GM23338 (cell line): Measurements from ENCODE around the gene EXOC4. TPM values are rescaled to one million over a fixed set of nuclear protein-coding genes. Genes with fewer than 3 reads are reported as not detected.

Experiments used
- ATAC-seq: fragments of 200-7000 bp; cut with Tn5 transposase; 3 replicates; pipeline ENCODE4 v1.9.1; 2020
- DNase-seq: peaks from one replicate; pipeline ENCODE4 v3.0.0-alpha.2; 2015; ENCODE audit warnings: low spot score
- H2AFZ ChIP-seq: fragments of 200-600 bp; sonication (generic); 2 replicates; pipeline ENCODE4 v1.8.0; 2016; ENCODE audit warnings: antibody characterized with exemption, mild to moderate bottlenecking, moderate library complexity
- H3F3A ChIP-seq: fragments of 200-600 bp; sonication (generic); replicated peaks from 2 replicates; pipeline ENCODE4 v1.8.0; 2017; ENCODE audit warnings: antibody characterized with exemption, mixed run types, low read depth
- H3K27ac ChIP-seq: fragments of 200-600 bp; sonication (generic); 2 replicates; pipeline ENCODE4 v1.6.1; 2016; ENCODE audit warnings: low read depth
- H3K27me3 ChIP-seq: fragments of 200-600 bp; sonication (generic); 2 replicates; pipeline ENCODE4 v1.8.0; 2016; ENCODE audit warnings: mild to moderate bottlenecking, mixed run types, moderate library complexity; ENCODE audit not compliant: insufficient read depth
- H3K36me3 ChIP-seq: fragments of 200-600 bp; sonication (generic); 2 replicates; pipeline ENCODE4 v1.8.0; 2016; ENCODE audit warnings: mild to moderate bottlenecking; ENCODE audit not compliant: insufficient read depth
- H3K4me1 ChIP-seq: fragments of 200-600 bp; sonication (generic); 2 replicates; pipeline ENCODE4 v1.8.0; 2016; ENCODE audit warnings: mild to moderate bottlenecking, moderate library complexity; ENCODE audit not compliant: insufficient read depth
- H3K4me2 ChIP-seq: fragments of 200-600 bp; sonication (generic); 2 replicates; pipeline ENCODE4 v1.7.1; 2017; ENCODE audit warnings: mixed run types
- H3K4me3 ChIP-seq: fragments of 200-600 bp; sonication (generic); 2 replicates; pipeline ENCODE4 v1.6.1; 2016; ENCODE audit warnings: mixed run types
- H3K79me2 ChIP-seq: fragments of 200-600 bp; sonication (generic); replicated peaks from 2 replicates; pipeline ENCODE4 v1.8.0; 2017; ENCODE audit warnings: mild to moderate bottlenecking; ENCODE audit not compliant: insufficient read depth
- H3K9me2 ChIP-seq: fragments of 200-600 bp; sonication (generic); 2 replicates; pipeline ENCODE4 v1.8.0; 2017; ENCODE audit not compliant: insufficient read depth
- H4K20me1 ChIP-seq: fragments of 200-600 bp; sonication (generic); replicated peaks from 2 replicates; pipeline ENCODE4 v1.8.0; 2017; ENCODE audit warnings: mild to moderate bottlenecking; ENCODE audit not compliant: insufficient read depth
- H3K27ac Mint-ChIP-seq: 2 replicates; pipeline ENCODE4 v1.8.0; 2020; ENCODE audit warnings: inconsistent platforms, mild to moderate bottlenecking, moderate library complexity, mixed read lengths
- H3K27me3 Mint-ChIP-seq: 3 replicates; pipeline ENCODE4 v1.8.0; 2022; ENCODE audit warnings: low read depth, mild to moderate bottlenecking, moderate library complexity, mixed read lengths, inconsistent platforms; ENCODE audit not compliant: insufficient read depth, poor library complexity
- H3K36me3 Mint-ChIP-seq: 3 replicates; pipeline ENCODE4 v1.8.0; 2021; ENCODE audit warnings: low read depth, mild to moderate bottlenecking, inconsistent platforms, moderate library complexity, mixed read lengths
- H3K4me1 Mint-ChIP-seq: 3 replicates; pipeline ENCODE4 v1.8.0; 2020; ENCODE audit warnings: mild to moderate bottlenecking, inconsistent platforms, mixed read lengths
- H3K4me3 Mint-ChIP-seq: 3 replicates; pipeline ENCODE4 v1.8.0; 2021; ENCODE audit warnings: moderate library complexity, mild to moderate bottlenecking, inconsistent platforms, mixed read lengths
- H3K9me3 Mint-ChIP-seq: 3 replicates; pipeline ENCODE4 v1.8.0; 2020; ENCODE audit warnings: moderate library complexity, mild to moderate bottlenecking, inconsistent platforms, mixed read lengths
- CREB1 ChIP-seq: fragments of 250-450 bp; sonication (Bioruptor Pico); IDR thresholded peaks from 2 replicates; pipeline ENCODE4 v1.5.0; 2020; ENCODE audit warnings: low read depth, mild to moderate bottlenecking, moderate library complexity
- EZH2 ChIP-seq: fragments of 200-600 bp; sonication (generic); IDR thresholded peaks from one replicate; pipeline ENCODE4 v1.8.0; 2017; ENCODE audit warnings: antibody characterized with exemption, mild to moderate bottlenecking, low read depth; ENCODE audit not compliant: unreplicated experiment
- EZH2phosphoT487 ChIP-seq: fragments of 200-600 bp; sonication (generic); IDR thresholded peaks from one replicate; pipeline ENCODE4 v1.8.1; 2018; ENCODE audit warnings: antibody characterized with exemption; ENCODE audit not compliant: unreplicated experiment
- JUNB ChIP-seq: IDR thresholded peaks from one replicate; pipeline ENCODE4 v1.6.1; 2016; ENCODE audit warnings: antibody characterized with exemption; ENCODE audit not compliant: unreplicated experiment
- NANOG ChIP-seq: IDR thresholded peaks from 2 replicates; pipeline ENCODE4 v1.6.1; 2016; ENCODE audit warnings: antibody characterized with exemption, borderline replicate concordance
- POLR2AphosphoS5 ChIP-seq: IDR thresholded peaks from 2 replicates; pipeline ENCODE4 v1.6.1; 2016; ENCODE audit warnings: antibody characterized with exemption, low read depth
- STAT1 ChIP-seq: IDR thresholded peaks from one replicate; pipeline ENCODE4 v1.6.1; 2016; ENCODE audit warnings: antibody characterized with exemption; ENCODE audit not compliant: unreplicated experiment
- ZNF114 ChIP-seq: fragments of 250-450 bp; sonication (Bioruptor Pico); IDR thresholded peaks from 2 replicates; pipeline ENCODE4 v1.5.0; 2020; ENCODE audit warnings: mild to moderate bottlenecking, moderate library complexity
- ZNF331 ChIP-seq: fragments of 250-450 bp; sonication (Bioruptor Pico); IDR thresholded peaks from 2 replicates; pipeline ENCODE4 v1.5.0; 2020; ENCODE audit warnings: low read depth, mild to moderate bottlenecking, moderate library complexity
- polyA plus RNA-seq: library from polyadenylated mRNA; unstranded; fragments of >200 nt; fragmentation: Nextera tagmentation; extraction: Ambion mirVana; gene quantifications from 2 replicates; pipeline ENCODE4 v1.2.1, GENCODE V29; 2016
- total RNA-seq: library from RNA; depleted of rRNA; stranded (reverse); fragments of >200 nt; shearing (Covaris generic); gene quantifications from 2 replicates; pipeline ENCODE4 v1.2.3, GENCODE V29; 2014
- TF ChIP-seq, protein P1 (sequence below): fragments of 250-450 bp; sonication (Bioruptor Pico); IDR thresholded peaks from 2 replicates; pipeline ENCODE4 v1.5.0; 2020; ENCODE audit warnings: mild to moderate bottlenecking, moderate library complexity
- TF ChIP-seq, protein P2 (sequence below): IDR thresholded peaks from 2 replicates; pipeline ENCODE4 v1.6.1; 2016; ENCODE audit warnings: antibody characterized with exemption
- TF ChIP-seq, protein P3 (sequence below), 2 experiments: fragments of 200-600 bp in 1 of 2; sonication (generic) in 1 of 2; conservative IDR thresholded peaks; 2 replicates each; pipeline versions ENCODE4 v1.5.1 to v1.6.1; 2016 to 2017; ENCODE audit warnings: antibody characterized with exemption in 2 of 2, low read depth in 2 of 2, mild to moderate bottlenecking in 2 of 2, moderate library complexity in 1 of 2
- TF ChIP-seq, protein P4 (sequence below): IDR thresholded peaks from one replicate; pipeline ENCODE4 v1.6.1; 2018; ENCODE audit warnings: antibody characterized with exemption; ENCODE audit not compliant: unreplicated experiment

Gene EXOC4
- total and polyA plus RNA-seq, 2 experiments from 2014 or later = 37.5 to 52.7 TPM

DNA sequence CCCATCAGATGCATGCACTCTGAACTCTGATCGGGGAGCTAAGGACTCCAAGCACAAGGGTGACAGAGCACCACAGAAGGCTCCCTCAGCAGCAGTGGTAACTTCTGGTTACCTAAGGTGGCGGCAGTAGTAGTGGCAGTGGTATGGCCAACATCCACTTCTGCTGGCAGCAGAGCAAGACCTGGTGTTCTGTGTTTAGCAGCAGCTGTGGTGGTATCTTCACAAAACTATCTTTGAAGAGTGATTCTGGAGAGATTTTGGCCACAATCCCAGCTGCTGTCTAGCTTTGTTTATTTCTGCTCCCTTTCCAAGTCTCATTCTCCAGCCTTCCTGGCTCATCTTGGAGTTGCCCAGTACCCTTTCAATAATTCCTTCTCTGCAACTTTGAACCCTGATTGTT, 771.9 kb downstream of the EXOC4 start:
- TF ChIP-seq ZNF331 (CRISPR knock-in tag) (no peak), ZNF114 (CRISPR knock-in tag) (no peak), NANOG (no peak), EZH2 (no peak), JUNB (no peak), EZH2phosphoT487 (no peak), STAT1 (no peak), CREB1 (CRISPR knock-in tag) (no peak), POLR2AphosphoS5 (no peak)
- TF ChIP-seq, protein P1, sequence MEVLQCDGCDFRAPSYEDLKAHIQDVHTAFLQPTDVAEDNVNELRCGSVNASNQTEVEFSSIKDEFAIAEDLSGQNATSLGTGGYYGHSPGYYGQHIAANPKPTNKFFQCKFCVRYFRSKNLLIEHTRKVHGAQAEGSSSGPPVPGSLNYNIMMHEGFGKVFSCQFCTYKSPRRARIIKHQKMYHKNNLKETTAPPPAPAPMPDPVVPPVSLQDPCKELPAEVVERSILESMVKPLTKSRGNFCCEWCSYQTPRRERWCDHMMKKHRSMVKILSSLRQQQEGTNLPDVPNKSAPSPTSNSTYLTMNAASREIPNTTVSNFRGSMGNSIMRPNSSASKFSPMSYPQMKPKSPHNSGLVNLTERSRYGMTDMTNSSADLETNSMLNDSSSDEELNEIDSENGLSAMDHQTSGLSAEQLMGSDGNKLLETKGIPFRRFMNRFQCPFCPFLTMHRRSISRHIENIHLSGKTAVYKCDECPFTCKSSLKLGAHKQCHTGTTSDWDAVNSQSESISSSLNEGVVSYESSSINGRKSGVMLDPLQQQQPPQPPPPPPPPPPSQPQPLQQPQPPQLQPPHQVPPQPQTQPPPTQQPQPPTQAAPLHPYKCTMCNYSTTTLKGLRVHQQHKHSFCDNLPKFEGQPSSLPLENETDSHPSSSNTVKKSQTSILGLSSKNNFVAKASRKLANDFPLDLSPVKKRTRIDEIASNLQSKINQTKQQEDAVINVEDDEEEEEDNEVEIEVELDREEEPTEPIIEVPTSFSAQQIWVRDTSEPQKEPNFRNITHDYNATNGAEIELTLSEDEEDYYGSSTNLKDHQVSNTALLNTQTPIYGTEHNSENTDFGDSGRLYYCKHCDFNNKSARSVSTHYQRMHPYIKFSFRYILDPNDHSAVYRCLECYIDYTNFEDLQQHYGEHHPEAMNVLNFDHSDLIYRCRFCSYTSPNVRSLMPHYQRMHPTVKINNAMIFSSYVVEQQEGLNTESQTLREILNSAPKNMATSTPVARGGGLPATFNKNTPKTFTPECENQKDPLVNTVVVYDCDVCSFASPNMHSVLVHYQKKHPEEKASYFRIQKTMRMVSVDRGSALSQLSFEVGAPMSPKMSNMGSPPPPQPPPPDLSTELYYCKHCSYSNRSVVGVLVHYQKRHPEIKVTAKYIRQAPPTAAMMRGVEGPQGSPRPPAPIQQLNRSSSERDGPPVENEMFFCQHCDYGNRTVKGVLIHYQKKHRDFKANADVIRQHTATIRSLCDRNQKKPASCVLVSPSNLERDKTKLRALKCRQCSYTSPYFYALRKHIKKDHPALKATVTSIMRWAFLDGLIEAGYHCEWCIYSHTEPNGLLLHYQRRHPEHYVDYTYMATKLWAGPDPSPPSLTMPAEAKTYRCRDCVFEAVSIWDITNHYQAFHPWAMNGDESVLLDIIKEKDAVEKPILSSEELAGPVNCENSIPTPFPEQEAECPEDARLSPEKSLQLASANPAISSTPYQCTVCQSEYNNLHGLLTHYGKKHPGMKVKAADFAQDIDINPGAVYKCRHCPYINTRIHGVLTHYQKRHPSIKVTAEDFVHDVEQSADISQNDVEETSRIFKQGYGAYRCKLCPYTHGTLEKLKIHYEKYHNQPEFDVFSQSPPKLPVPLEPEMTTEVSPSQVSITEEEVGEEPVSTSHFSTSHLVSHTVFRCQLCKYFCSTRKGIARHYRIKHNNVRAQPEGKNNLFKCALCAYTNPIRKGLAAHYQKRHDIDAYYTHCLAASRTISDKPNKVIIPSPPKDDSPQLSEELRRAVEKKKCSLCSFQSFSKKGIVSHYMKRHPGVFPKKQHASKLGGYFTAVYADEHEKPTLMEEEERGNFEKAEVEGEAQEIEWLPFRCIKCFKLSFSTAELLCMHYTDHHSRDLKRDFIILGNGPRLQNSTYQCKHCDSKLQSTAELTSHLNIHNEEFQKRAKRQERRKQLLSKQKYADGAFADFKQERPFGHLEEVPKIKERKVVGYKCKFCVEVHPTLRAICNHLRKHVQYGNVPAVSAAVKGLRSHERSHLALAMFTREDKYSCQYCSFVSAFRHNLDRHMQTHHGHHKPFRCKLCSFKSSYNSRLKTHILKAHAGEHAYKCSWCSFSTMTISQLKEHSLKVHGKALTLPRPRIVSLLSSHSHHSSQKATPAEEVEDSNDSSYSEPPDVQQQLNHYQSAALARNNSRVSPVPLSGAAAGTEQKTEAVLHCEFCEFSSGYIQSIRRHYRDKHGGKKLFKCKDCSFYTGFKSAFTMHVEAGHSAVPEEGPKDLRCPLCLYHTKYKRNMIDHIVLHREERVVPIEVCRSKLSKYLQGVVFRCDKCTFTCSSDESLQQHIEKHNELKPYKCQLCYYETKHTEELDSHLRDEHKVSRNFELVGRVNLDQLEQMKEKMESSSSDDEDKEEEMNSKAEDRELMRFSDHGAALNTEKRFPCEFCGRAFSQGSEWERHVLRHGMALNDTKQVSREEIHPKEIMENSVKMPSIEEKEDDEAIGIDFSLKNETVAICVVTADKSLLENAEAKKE (CRISPR knock-in tag) = no peak
- TF ChIP-seq, protein P2, sequence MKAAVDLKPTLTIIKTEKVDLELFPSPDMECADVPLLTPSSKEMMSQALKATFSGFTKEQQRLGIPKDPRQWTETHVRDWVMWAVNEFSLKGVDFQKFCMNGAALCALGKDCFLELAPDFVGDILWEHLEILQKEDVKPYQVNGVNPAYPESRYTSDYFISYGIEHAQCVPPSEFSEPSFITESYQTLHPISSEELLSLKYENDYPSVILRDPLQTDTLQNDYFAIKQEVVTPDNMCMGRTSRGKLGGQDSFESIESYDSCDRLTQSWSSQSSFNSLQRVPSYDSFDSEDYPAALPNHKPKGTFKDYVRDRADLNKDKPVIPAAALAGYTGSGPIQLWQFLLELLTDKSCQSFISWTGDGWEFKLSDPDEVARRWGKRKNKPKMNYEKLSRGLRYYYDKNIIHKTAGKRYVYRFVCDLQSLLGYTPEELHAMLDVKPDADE = no peak
- TF ChIP-seq, protein P3, sequence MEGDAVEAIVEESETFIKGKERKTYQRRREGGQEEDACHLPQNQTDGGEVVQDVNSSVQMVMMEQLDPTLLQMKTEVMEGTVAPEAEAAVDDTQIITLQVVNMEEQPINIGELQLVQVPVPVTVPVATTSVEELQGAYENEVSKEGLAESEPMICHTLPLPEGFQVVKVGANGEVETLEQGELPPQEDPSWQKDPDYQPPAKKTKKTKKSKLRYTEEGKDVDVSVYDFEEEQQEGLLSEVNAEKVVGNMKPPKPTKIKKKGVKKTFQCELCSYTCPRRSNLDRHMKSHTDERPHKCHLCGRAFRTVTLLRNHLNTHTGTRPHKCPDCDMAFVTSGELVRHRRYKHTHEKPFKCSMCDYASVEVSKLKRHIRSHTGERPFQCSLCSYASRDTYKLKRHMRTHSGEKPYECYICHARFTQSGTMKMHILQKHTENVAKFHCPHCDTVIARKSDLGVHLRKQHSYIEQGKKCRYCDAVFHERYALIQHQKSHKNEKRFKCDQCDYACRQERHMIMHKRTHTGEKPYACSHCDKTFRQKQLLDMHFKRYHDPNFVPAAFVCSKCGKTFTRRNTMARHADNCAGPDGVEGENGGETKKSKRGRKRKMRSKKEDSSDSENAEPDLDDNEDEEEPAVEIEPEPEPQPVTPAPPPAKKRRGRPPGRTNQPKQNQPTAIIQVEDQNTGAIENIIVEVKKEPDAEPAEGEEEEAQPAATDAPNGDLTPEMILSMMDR (conservative IDR thresholded peaks at IDR 0.05; ENCODE audit: low read depth in 2 of 2) = no peak
- TF ChIP-seq, protein P4, sequence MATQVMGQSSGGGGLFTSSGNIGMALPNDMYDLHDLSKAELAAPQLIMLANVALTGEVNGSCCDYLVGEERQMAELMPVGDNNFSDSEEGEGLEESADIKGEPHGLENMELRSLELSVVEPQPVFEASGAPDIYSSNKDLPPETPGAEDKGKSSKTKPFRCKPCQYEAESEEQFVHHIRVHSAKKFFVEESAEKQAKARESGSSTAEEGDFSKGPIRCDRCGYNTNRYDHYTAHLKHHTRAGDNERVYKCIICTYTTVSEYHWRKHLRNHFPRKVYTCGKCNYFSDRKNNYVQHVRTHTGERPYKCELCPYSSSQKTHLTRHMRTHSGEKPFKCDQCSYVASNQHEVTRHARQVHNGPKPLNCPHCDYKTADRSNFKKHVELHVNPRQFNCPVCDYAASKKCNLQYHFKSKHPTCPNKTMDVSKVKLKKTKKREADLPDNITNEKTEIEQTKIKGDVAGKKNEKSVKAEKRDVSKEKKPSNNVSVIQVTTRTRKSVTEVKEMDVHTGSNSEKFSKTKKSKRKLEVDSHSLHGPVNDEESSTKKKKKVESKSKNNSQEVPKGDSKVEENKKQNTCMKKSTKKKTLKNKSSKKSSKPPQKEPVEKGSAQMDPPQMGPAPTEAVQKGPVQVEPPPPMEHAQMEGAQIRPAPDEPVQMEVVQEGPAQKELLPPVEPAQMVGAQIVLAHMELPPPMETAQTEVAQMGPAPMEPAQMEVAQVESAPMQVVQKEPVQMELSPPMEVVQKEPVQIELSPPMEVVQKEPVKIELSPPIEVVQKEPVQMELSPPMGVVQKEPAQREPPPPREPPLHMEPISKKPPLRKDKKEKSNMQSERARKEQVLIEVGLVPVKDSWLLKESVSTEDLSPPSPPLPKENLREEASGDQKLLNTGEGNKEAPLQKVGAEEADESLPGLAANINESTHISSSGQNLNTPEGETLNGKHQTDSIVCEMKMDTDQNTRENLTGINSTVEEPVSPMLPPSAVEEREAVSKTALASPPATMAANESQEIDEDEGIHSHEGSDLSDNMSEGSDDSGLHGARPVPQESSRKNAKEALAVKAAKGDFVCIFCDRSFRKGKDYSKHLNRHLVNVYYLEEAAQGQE = no peak
- H3K4me1 Mint-ChIP-seq = peaks cover 33% of the 10 kb centered on the region
- Histone ChIP-seq H4K20me1 (no peaks in the 10 kb centered on the region), H3K4me2 (no peak overlapping the region), H3K79me2 (no peaks in the 10 kb centered on the region), H3F3A (no peaks in the 10 kb centered on the region; the same call in 1 of the 2 replicates), H3K27ac (no peak overlapping the region), H3K36me3 (peaks cover 4% of the 10 kb centered on the region; the same call in 1 of the 2 replicates), H3K27me3 (no peaks in the 10 kb centered on the region), H3K4me1 (peaks cover 27% of the 10 kb centered on the region), H3K4me3 (no peak overlapping the region), H2AFZ (no peak overlapping the region), H3K9me2 (peaks cover 5% of the 10 kb centered on the region; the same call in 1 of the 2 replicates)
- H3K36me3 Mint-ChIP-seq = peaks cover 19% of the 10 kb centered on the region
- no peak for ATAC-seq
- H3K4me3 Mint-ChIP-seq = no peak overlapping the region
- peaks cover 4% of the 10 kb centered on the region for H3K27me3 Mint-ChIP-seq
- no peak overlapping the region for H3K27ac Mint-ChIP-seq
- DNase-seq = no peak
- peaks cover 14% of the 10 kb centered on the region for H3K9me3 Mint-ChIP-seq
